WTC11 (cell line): ENCODE measurements around the gene FHOD1.

Source experiments
- CREB1 ChIP-seq: sonication (generic); formaldehyde crosslinking; IDR thresholded peaks from 2 replicates; pipeline ENCODE4 v1.8.0; 2023; ENCODE audit warnings: mild to moderate bottlenecking, missing genetic modification reagents
- ELF4 ChIP-seq: sonication (generic); formaldehyde crosslinking; IDR thresholded peaks from 2 replicates; pipeline ENCODE4 v1.8.1; 2022; ENCODE audit warnings: low read depth, mild to moderate bottlenecking, moderate library complexity, missing genetic modification reagents
- ESRRA ChIP-seq: sonication (generic); formaldehyde crosslinking; IDR thresholded peaks from 2 replicates; pipeline ENCODE4 v1.8.1; 2022; ENCODE audit warnings: mild to moderate bottlenecking, missing genetic modification reagents, borderline replicate concordance
- GABPB1 ChIP-seq: sonication (generic); formaldehyde crosslinking; IDR thresholded peaks from 2 replicates; pipeline ENCODE4 v1.8.1; 2023; ENCODE audit warnings: mild to moderate bottlenecking, missing genetic modification reagents
- JUN ChIP-seq: sonication (generic); formaldehyde crosslinking; IDR thresholded peaks from 2 replicates; pipeline ENCODE4 v1.8.0; 2023; ENCODE audit warnings: mild to moderate bottlenecking, missing genetic modification reagents
- PRDM15 ChIP-seq: sonication (generic); formaldehyde crosslinking; IDR thresholded peaks from 2 replicates; pipeline ENCODE4 v1.8.0; 2022; ENCODE audit warnings: missing genetic modification reagents
- TP53 ChIP-seq: sonication (generic); formaldehyde crosslinking; IDR thresholded peaks from 2 replicates; pipeline ENCODE4 v1.8.1; 2023; ENCODE audit warnings: mild to moderate bottlenecking, missing genetic modification reagents
- ZNF263 ChIP-seq: sonication (generic); formaldehyde crosslinking; IDR thresholded peaks from 2 replicates; pipeline ENCODE4 v1.8.1; 2022; ENCODE audit warnings: low read depth, mild to moderate bottlenecking, moderate library complexity, missing genetic modification reagents
- ZNF416 ChIP-seq: fragments of 250-450 bp; sonication (Bioruptor Pico); IDR thresholded peaks from 2 replicates; pipeline ENCODE4 v1.9.0; 2021; ENCODE audit warnings: mild to moderate bottlenecking, inconsistent platforms
- TF ChIP-seq, protein P1 (sequence below): fragments of 200-600 bp; IDR thresholded peaks from 2 replicates; pipeline ENCODE4 v1.8.0; 2022; ENCODE audit warnings: antibody characterized with exemption
- TF ChIP-seq, protein P2 (sequence below): fragments of 250-450 bp; sonication (Bioruptor Pico); IDR thresholded peaks from 2 replicates; pipeline ENCODE4 v1.9.0; 2021; ENCODE audit warnings: mild to moderate bottlenecking, borderline replicate concordance

GRCh38 chr16:67281536-67282446 lies 34.5 kb upstream of the FHOD1 start:
- TF ChIP-seq, protein P1, sequence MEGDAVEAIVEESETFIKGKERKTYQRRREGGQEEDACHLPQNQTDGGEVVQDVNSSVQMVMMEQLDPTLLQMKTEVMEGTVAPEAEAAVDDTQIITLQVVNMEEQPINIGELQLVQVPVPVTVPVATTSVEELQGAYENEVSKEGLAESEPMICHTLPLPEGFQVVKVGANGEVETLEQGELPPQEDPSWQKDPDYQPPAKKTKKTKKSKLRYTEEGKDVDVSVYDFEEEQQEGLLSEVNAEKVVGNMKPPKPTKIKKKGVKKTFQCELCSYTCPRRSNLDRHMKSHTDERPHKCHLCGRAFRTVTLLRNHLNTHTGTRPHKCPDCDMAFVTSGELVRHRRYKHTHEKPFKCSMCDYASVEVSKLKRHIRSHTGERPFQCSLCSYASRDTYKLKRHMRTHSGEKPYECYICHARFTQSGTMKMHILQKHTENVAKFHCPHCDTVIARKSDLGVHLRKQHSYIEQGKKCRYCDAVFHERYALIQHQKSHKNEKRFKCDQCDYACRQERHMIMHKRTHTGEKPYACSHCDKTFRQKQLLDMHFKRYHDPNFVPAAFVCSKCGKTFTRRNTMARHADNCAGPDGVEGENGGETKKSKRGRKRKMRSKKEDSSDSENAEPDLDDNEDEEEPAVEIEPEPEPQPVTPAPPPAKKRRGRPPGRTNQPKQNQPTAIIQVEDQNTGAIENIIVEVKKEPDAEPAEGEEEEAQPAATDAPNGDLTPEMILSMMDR: no peak
- TF ChIP-seq ESRRA (CRISPR knock-in tag) (no peak), GABPB1 (CRISPR knock-in tag) (no peak), ZNF416 (CRISPR knock-in tag) (no peak), CREB1 (CRISPR knock-in tag) (no peak), PRDM15 (CRISPR knock-in tag) (no peak), ZNF263 (CRISPR knock-in tag) (no peak), ELF4 (CRISPR knock-in tag) (no peak), JUN (no peak), TP53 (no peak)
- TF ChIP-seq, protein P2, sequence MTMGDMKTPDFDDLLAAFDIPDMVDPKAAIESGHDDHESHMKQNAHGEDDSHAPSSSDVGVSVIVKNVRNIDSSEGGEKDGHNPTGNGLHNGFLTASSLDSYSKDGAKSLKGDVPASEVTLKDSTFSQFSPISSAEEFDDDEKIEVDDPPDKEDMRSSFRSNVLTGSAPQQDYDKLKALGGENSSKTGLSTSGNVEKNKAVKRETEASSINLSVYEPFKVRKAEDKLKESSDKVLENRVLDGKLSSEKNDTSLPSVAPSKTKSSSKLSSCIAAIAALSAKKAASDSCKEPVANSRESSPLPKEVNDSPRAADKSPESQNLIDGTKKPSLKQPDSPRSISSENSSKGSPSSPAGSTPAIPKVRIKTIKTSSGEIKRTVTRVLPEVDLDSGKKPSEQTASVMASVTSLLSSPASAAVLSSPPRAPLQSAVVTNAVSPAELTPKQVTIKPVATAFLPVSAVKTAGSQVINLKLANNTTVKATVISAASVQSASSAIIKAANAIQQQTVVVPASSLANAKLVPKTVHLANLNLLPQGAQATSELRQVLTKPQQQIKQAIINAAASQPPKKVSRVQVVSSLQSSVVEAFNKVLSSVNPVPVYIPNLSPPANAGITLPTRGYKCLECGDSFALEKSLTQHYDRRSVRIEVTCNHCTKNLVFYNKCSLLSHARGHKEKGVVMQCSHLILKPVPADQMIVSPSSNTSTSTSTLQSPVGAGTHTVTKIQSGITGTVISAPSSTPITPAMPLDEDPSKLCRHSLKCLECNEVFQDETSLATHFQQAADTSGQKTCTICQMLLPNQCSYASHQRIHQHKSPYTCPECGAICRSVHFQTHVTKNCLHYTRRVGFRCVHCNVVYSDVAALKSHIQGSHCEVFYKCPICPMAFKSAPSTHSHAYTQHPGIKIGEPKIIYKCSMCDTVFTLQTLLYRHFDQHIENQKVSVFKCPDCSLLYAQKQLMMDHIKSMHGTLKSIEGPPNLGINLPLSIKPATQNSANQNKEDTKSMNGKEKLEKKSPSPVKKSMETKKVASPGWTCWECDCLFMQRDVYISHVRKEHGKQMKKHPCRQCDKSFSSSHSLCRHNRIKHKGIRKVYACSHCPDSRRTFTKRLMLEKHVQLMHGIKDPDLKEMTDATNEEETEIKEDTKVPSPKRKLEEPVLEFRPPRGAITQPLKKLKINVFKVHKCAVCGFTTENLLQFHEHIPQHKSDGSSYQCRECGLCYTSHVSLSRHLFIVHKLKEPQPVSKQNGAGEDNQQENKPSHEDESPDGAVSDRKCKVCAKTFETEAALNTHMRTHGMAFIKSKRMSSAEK (CRISPR knock-in tag): no peak
